NCI-H524 (cell line): ENCODE measurements around the gene TBCB.
"Not testable (repeated sequence)": the region's sequence is repeated elsewhere in the genome, so short reads cannot be mapped to it uniquely, and the experiment has no call there.

Experiments used
- DNase-seq, 2 experiments: peaks; one replicate each; lab custom pipeline; 2025; lab: John Stamatoyannopoulos, UW

TBCB gene

DNA sequence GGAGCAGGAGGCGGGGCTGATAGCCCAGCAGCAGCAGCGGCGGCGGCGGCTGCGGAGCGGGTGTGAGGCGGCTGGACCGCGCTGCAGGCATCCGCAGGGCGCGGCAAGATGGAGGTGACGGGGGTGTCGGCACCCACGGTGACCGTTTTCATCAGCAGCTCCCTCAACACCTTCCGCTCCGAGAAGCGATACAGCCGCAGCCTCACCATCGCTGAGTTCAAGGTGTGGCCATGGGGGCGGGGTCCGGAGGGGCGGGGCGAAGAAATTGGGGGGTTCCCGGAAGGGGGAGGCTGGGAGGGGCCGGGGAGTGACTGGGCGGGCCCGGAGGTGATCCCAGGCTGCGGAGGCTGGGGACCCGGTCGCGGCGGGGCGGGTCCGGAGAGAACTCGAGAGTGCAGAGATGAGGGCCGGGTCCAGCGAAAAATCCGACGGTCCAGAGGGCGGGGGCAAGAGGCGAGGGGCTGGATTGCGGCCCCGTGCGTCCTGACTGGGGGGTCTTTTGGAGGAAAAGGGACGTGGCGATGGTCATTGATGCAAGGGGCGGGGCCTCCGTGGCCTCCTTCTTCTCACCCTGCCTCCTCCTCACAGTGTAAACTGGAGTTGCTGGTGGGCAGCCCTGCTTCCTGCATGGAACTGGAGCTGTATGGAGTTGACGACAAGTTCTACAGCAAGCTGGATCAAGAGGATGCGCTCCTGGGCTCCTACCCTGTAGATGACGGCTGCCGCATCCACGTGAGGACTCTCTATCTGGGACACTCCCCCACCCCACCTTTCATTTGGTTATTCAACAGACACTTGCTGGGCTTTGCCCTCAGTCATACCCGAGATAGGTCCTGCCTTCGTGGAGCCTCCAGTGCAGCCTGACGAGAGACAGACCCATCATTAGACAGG, at the start of gene TBCB:
Gene TBCB (plus strand): TSS at position 16 of the 891 bp plus-strand sequence. CDS start 93 bp downstream, at position 109.
- DNase-seq = peak in 1 of 2 experiments; percentile 55

GRCh38 chr19:36067681-36068080, 47.6 kb upstream of the TBCB start:
- no peak for DNase-seq

GRCh38 chr19:36068810-36069499, 46.3 kb upstream of the TBCB start:
- not testable (repeated sequence) for DNase-seq

DNA sequence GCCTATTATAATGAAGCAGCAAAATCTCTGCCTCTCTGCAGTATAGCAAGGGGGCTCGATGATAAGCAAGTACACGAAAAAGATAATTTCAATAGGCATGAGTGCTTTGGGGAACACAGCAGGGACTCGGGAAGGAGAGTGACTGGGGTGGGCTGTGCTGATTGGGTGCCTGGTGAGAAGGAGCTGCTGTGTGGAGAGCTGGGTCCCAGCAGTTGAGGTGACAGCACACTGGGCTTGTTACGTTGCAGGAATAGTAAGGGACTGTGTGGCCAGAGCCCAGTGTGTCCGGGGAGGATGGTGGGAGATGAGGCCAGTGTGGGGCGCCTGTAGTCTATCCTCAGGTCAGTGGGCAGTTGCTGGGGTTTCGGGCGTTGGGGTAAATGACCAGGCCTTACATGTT, 43.2 kb upstream of the TBCB start:
- no peak for DNase-seq

DNA sequence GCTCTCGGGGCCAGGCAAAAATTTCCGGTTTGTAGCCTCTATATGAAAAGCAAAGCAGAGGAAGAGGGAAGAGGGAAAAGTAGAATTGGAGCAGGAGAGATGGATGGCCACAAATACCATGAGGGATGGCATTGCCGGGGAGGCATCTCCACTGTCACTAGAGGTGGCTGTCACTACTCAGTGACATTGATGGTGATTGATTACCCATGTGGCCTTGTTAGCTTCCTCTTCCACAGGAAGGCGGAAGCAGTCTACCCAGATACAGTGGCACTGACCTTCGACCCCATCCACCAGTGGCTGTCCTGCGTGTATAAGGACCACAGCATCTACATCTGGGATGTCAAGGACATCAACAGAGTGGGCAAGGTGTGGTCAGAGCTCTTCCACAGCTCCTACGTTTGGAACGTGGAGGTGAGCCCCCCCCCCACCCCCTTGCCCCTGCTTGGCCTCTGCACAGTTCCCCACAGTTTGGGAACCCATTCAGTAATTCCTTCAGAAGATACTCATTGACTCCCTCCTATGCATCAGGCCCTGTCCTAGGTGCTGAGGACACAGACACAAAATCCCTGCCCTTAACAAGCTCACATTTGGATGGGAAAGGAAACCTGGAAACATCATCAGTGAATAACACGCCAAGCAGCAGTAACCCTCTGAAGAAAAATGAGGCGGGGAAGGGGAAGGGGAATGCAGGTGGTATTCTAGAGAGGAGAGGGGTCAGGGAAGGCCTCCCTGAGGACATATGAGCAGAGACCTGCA, 42.0 kb upstream of the TBCB start:
- DNase-seq = no peak

DNA sequence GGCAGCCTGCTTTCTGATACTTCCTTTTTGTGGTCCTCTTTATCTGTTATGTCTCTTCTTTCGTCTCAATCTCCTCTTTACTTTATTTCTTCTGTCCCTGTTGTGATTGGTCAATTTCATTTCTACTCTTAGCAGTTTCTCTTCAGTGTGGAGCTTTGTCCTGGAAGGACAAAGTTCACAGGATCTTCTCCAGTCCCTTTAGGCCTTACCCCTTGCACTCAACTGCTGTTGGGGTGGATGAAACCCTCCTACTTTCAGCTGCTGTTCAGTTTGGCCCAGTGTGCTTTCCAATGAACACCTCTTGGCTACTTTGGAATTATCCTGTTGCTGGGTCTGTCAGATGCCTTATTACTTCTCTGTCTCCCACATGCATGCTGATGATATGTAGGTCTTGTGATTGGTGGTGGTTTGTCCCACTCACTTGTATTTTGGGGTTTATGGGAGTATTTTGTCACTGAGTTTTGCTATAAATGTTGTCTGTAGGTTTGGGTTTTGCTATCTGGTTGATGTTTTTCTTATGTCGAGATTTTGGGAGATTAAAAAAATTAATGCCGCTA, 35.8 kb upstream of the TBCB start:
- no peak for DNase-seq

DNA sequence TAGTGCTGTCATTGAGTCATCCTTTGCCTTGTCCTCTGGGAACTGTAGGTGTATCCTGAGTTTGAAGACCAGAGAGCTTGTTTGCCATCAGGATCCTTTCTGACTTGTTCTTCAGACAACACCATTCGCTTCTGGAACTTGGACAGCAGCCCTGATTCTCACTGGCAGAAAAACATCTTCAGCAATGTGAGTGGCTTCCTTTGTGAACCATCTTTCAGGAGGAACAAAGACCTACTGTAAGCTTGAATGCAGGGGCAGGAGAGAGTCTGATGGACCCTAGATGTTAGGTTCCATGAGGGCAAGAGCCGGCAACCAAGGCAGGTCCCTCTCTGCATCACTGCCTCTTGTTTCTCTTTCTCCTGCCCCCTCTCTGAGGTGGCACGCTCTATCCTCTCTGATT, 33.9 kb upstream of the TBCB start:
- no peak for DNase-seq

DNA sequence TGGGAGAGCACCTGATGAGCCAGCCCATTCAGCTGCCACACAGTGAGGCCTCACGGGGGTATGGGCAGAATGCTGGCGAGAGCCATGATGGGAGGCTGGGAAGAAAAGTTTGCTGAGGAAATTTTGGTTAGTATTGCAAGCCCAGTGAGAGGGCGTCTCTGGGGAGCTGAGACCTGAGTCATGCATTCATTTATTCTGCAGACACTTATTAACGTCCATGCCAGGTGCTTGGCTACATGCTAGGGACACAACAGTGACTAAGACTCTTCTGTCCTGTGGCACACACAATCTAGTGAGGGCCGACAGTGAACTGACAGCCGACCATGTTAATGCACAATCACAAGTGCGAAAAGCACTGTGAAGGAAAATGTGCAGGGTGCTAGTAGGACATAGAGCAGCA, 33.4 kb upstream of the TBCB start:
- DNase-seq = no peak

- DNase-seq = no peak
Observed at GRCh38 chr19:36082916-36083315, 32.4 kb upstream of the TBCB start.

DNA sequence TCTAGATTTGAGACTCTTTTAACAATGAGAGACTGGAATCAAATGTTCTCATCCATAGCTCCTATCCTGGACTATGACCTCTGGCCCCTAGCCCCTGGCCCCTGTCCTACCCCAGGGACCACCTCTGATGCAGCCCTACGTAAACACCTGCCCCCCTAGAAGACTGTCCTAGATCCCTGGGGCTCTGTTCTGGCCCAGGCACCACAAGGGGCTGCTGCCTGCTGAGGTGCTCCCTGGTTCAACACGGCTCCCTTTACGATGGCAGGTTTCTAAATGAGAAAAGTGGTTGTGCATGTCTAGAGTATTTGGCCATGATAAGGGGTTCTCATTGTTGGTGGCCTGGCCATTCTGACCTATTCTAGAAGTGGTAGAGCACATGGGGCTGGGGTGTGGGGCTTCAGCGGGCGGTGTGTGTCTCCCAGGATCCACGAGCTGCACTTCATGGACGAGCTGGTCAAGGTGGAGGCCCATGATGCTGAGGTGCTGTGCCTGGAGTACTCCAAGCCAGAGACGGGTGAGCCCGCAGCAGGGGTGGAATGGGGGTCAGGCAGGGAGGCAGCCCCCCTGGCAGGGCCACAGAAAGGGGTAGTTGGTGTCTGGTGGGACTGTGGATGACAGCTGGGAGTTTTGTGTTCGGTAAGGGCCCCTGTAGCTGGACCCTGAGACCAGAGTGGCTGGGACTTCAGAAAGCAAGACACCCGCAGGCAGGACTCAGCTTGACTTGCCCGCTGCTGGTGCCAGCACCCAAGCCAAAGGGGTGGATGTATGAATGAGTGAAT, 30.8 kb upstream of the TBCB start:
- no peak for DNase-seq

- DNase-seq = no peak
Observed at GRCh38 chr19:36086326-36086725, 28.9 kb upstream of the TBCB start.

DNA sequence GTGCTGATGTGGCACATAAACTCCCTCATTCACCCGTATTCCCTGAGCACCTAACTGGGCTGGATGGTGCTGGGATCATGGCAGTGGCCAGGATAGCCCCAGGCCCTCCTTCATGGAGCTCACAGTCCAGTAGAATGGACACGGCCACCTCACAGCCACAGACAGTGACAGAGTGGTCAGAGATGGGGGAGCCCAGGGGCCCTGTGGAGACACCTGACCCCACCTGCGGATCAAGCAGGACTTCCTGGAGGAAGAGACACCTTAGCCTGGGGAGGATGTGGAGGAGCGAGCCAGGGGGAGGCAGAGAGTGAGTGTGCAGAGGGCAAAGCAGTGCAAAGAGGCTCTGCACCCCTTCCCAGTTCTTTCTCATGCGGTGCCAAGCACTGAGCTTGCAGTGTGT, 25.4 kb upstream of the TBCB start:
- DNase-seq = no peak

DNA sequence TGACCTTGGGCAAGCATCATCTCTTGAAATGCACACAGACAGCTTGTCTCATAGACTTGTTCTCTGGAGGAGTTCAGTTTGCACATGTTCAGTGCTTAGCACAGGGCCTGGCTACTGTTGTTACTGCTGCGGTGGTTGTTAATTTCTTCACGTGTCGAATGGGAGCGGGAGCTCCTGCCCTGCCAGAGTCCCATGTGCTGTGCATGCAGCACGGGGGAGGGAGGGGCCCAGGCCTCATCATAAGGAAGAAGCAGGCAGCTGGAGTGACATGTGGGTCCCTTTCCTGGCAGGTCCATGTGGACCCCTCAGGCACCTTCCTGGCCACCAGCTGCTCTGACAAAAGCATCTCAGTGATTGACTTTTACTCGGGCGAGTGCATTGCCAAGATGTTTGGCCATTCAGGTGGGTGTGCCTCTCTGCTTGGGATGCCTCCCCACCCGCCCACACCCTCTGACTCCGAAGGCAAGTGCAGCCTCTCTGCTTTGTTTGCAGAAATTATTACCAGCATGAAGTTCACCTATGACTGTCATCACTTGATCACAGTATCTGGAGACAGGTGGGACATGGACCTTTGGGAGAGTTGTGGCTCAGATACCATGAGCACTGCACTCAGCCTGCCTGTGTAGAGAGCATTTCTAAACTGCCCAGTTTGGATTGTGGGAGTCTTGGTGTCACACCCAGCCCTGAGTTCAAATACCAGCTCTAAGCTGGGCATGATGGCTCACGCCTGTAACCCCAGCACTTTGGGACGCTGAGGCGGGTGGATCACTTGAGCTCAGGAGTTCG, 24.2 kb upstream of the TBCB start:
- DNase-seq = no peak

GRCh38 chr19:36092566-36092965, 22.7 kb upstream of the TBCB start:
- DNase-seq = no peak

DNA sequence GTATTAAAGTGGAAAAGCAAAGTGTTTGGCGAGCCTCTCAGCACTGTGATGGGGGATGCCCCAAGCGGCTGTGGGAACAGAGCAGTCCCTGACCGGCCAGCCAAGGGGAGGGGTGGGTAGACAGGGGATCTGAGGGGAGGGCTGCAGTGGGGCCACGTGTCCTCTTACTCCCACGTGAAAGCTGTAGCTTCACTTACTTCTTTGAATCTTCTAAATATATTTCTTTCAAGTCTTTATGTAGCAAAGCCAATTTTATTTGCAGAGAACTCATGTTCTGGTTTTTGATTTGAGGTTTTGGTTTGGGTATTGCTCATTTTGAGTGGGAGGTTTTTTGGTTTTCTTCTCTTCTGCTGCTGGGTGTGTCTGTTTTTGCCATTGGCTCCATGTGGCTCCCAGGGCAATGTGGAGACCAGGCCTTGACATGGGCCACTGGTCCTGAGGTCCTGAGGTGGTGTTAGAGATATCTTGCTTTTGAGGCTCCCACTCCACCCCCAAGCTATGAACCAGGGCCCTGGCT, 22.1 kb upstream of the TBCB start:
- DNase-seq = no peak

- no peak for DNase-seq
Observed at GRCh38 chr19:36093687-36094086, 21.6 kb upstream of the TBCB start.

DNA sequence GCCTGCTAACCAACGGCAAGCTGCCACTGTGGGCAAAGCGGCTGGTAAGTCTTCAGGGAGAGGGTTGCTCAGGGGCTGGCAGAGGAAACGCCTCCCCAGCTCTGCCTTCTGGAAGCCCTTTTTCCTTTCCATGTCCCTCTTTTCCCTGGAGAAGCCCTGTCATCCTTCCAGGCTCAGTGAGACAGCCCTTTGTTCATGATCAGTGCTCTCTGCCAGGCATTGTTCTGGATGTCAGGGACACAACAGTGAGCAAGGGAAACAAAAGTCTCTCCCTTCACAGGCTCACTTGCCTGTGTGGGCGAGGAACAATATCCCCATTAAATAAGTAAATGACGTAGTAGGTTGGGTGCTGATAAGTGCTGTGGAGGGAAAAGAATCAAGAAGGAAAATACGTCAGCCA, 18.2 kb upstream of the TBCB start:
- no peak for DNase-seq

- no peak for DNase-seq
Observed at GRCh38 chr19:36099166-36099785, 16.0 kb upstream of the TBCB start.

DNA sequence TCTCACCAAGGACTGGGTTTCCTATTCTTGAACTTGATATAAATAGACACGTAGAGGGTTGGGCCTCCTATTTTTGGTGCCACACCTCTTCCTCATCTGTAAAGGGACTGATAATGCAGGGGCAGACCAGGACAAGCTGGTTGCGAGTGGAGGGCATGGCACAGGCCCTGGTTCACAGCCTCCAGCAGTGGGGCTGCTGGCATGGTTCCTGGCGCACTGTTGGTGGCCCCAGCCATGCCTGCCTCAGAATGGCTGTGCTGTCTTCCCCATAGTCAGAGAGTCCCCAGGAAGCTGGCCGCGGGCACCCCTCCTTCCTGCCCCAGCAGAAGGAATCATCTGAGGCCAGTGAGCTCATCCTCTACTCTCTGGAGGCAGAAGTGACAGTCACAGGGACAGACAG, 14.8 kb upstream of the TBCB start:
- DNase-seq = no peak
